Jurkat, Clone E6-1 (cell line): ENCODE data around the gene MPPE1.

ENCODE experiments used
- DNase-seq: peaks from one replicate; pipeline ENCODE4 v3.0.0-alpha.2; 2011; ENCODE audit warnings: low read depth, low spot score
- H3K4me3 ChIP-seq: 2 replicates; pipeline ENCODE4 v1.5.1; 2011; ENCODE audit warnings: mild to moderate bottlenecking, low read length, control low read depth, moderate library complexity

MPPE1 gene

GRCh38 chr18:11839556-11839955 lies 68.6 kb downstream of the MPPE1 start:
- DNase-seq = no peak

GRCh38 chr18:11834772-11835171 lies 73.3 kb downstream of the MPPE1 start:
- DNase-seq = no peak
- no peak overlapping the region for H3K4me3 ChIP-seq

More at GRCh38 chr18:11839556-11839955, 68.6 kb downstream of the MPPE1 start:
- no peak overlapping the region for H3K4me3 ChIP-seq
